ENCODE results near the gene NTRK1.
A peak's percentile ranks its signal among the peaks of the same experiment; 100 is the strongest.

The NTRK1 gene

DNA sequence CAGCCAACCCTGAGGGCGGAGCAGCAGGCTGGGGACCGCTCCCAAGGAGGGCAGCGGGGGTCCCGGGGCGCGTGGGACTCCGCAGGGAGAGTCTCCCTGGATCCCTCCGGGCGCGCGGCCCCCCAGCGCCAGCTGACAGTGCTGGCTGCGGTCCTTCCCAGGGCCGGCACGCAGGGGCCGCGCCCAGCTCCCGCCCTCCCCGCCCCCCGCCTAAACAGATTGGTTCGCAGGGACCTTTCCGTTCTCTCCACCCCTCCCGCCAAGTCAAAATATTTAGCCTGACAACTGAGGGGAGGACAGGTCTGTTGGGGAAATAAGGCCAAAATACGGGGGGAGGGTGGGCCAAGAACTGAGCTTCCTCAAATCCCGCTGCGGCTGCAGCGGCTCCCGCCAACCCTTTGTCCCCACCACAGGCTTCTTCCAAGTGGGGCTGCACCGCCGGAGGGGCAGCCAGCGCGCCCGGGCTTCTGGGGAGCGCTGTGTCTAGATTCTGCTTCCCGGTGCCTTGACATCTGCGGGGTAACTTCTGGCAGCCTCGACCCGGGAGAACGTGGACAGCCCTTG lies 1.6 kb upstream of the NTRK1 start, which contains the start of gene INSRR:
Gene INSRR (minus strand): TSS at position 159 of the 564 bp plus-strand sequence. CDS start 496 bp downstream, outside the sequence.
- no peak for DNase-seq

DNA sequence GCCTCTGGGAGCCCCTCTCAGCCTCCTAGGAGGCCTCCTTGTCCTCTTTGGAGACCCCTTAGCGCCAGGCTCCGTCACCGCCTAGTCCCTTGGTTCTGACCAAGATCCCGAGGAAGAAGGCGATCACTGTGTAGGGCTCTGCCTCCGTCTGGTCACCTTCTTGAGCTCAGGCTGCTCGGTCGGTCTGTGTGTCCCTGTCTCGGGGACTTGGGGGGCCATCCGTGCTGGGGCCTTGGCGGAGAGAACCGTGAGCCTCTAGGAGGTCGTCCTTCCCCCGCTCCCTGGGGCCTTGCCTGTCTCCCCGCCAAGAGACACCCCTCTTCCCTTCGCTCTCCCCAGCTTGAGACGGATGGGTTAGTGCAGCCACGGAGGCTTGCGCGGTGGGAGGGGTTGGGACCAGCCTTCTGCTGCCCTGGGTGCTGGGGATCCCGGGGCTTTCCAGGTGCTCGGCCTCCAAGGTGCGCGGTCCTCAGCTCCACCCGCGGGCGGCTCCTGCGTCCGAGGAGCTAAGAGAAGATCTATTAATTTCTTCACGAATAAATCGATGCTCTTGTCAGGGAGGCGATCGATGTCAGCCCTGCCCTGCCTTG lies 1.0 kb upstream of the NTRK1 start:
- DNase-seq = no peak

DNA sequence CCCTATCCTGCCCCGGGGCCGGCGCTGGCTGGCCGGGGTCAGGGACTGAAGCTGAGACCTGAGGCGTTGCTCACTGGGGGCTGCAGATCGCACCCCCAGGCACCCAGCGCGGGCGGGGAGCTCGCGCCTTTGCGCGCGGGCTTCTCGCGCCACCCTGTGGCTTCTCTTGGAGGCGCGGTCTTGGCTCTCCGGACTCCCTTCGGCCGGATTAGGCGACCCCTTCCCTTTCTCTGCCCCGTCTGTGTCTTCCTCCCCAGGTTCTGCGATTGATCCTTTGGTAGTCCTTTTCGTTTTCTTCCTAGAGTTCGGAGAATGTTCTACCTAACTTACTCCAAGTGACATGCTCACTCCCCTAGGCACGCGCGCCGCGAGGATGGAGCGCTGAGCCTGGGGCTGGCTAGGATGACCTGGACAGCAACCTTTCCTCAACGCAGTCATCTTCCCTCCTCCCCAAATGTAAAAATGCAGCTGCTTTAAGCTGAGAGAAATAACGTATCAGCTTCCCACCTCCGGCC lies 495 bp upstream of the NTRK1 start:
- DNase-seq = peak; percentile 42 to 44

DNA sequence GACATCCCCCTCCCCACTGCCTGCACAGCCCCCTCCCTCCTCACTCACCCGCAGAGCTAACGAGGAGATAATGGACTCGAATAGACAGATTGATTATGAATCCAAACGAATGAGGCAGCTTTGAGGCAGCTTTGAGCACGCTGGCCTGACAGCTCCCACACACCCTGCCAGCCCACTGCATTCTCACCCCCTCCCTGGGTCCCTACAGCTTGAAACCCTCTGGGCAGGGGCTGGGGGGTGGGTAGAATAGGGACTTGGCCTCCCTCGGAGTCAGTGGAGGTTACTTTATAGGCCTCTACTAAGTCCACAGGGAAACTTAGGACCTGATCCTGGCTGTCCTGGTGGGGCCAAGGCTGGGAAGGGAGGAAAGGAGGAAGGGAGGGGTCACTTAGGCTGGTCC lies 1.9 kb downstream of the NTRK1 start:
- DNase-seq = no peak

DNA sequence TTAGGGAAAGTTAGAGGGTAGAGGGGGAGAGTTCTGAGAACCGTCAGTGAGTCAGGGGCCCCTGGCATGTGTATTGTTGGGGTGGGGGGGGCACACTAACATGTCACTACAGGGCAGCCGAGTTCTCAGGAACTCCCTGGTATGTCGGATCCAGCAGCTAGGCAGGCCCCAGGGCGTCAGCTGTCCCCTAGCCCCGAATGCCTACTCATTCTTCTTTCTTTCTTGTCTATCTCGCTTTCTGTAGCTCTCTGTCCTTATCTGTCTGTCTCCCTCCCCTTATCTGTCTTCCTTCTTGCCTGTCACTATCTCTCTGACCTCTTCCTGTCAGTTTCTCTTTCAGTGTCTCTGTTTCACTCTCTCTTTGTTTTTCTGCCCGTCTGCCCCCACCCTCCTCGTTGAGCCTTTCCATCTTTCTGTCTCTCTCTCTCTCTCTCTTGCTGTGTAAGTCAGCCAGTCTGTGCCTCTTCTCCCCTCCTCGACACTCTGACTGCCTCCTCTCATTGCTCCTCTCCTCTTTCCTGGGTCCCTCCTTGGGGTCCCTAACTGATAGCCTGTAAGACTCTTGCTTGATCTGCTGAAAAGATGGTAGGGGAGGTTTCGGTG lies 2.4 kb downstream of the NTRK1 start:
- DNase-seq = no peak

DNA sequence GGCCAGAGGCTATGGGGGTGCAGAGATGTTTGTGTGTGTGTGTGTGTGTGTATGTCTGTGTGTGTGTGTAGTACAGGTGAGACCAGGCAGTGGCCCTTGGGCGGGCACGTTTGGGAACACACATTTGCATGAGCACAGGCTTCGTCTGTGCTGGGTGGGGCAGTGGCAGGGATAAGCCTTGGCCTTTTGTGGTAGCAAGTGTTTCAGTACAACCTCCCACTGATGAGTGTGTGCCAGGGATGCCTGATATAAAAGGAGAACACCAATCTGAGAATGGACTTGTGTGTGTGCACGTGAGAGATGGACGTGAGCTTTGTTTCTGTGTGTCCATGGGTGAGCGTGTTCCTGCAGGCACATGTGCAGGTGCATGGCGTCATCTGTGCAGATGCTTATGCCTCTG lies 3.0 kb downstream of the NTRK1 start:
- DNase-seq = no peak

DNA sequence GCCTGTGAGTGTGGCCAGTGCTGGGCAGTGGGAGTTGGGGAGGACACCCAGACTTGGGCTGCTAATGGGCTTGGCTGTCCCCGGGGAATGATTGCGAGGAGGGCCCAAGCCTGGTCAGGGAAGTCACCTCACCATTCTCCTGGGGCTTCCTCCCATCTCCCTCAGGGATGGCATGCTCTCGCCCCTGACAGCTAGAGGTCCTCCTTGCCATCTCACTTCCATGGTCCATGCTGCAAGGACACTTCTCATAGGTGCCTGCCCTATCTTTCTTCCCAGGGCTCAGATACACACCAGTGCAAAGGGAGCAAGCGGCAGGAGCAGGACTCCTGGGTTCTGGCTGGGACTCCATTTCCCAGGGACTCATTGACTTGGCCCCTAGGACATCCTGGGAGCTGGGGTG lies 4.1 kb downstream of the NTRK1 start:
- DNase-seq = no peak

DNA sequence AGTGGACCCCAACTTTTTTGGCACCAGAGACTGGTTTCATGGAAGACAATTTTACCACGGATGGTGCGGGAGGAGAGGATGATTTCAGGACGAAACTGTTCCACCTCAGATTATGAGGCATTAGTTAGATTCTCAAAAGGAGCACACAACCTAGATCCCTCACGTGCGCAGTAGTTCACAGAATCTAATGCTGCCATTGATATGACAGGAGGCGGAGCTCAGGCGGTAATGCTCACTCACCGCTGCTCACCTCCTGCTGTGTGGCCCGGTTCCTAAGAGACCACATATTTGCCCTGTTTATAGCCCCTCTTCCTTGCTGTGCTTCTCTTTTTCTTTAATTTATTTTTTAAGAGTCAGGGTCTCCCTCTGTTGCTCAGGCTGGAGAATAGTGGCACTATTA lies 4.6 kb downstream of the NTRK1 start:
- DNase-seq = no peak

DNA sequence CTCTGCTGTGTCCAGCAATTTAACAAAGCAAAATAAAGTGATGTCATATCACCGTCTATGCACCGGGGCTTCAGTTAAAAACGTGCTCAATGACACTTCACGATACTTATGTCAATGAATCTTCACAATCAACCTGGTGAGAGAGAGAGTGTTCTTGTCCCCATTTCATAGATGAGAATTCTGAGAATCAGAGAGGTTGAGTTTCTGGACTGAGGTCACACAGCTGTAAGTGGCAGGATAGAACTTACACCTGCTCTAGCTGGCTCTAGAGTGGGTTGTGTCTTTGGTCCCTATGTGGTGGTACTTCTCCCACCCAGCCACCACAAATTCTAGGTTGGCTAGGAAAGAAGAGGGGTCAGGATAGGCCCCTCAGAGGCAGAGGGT lies 5.2 kb downstream of the NTRK1 start:
- DNase-seq = no peak

DNA sequence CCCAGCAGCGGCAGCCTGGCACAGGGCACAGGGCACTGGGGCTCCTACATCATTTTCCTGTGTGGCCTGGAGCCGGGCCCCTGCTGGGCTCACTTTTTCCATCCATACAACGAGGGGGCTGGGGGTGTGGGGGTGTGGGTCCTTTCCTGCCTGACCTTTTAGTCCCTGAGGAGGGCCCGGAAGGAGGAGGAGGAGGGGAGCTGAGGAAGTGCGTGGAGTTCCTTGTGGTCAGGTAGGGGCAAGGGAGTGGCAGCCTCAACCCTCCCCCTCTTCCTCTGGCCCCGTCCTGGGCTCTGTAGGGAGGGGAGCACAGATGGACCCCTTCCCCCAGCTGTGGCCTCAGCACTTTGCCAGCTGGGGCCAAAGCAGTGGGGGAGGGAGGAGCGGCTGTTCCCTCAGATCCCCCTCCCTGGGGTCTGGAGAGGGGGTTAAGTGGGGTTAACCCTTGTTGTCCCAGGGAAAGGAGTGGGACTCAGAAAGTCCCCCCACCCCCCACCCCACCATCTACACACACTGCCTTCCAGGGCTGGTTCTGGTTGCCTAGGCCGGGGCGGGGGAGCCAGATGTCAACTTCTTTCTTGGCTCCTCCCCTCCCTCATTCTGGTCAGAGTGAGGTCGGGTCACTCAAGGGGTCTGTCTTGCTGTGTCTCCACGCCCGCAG lies 5.7 kb downstream of the NTRK1 start:
- no peak for DNase-seq

DNA sequence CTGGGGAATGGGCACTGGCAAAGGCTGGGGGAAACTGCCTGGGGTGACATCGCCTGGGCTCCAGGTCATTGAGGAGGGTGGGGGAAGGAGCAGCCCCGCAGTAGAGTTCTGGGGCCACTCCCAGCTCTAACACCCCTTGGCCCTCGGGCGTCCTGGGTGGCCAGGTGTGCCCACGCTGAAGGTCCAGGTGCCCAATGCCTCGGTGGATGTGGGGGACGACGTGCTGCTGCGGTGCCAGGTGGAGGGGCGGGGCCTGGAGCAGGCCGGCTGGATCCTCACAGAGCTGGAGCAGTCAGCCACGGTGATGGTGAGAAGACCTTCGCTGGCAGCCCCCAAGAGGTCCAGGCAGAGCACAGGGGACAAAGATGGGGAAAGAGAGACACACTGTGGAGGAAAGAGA lies 7.7 kb downstream of the NTRK1 start:
- no peak for DNase-seq

DNA sequence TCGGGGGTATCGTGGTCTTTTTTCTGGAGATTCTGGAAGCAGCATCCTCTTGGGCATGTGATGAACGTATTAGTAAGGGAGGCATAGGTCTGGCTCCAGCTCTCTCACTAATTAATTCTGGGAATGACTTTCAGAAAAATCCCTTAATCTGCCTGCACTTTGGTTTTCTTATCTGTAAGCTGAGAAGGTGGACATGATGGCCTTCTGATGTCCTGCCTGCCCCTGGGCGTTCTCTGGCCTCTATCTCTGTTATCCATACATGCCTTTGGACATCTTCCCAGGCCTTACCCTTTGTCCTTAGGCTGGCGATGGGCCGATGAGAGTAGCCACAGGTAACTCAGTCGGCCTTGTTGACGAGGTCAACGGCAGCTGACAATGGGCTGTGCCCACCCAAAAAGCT lies 8.8 kb downstream of the NTRK1 start:
- no peak for DNase-seq

DNA sequence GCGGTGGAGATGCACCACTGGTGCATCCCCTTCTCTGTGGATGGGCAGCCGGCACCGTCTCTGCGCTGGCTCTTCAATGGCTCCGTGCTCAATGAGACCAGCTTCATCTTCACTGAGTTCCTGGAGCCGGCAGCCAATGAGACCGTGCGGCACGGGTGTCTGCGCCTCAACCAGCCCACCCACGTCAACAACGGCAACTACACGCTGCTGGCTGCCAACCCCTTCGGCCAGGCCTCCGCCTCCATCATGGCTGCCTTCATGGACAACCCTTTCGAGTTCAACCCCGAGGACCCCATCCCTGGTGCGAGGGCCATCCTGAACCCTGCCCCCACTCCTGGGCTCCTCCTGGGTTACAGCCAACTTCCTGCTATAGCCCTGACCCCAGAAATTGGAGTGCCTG lies 13.0 kb downstream of the NTRK1 start:
- no peak for DNase-seq

DNA sequence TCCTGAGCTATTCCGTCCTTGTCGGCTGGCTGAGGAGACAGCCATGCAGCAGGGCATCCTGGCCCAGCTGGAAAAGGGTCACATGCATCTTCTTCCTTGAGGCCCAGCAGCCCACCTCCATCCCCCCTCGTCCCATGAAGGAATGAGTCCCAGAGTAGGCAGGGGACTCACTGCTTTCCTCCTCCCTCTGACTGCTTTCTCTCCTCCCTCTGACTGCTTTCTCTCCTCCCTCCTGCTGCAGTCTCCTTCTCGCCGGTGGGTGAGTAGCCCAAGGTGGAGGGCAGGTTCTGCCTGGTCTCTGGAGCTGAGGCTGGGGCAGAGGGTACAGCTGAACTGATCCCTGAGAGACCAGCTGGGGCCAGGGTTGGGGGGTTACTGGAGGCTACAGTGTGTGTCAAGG lies 13.5 kb downstream of the NTRK1 start:
- DNase-seq = no peak

DNA sequence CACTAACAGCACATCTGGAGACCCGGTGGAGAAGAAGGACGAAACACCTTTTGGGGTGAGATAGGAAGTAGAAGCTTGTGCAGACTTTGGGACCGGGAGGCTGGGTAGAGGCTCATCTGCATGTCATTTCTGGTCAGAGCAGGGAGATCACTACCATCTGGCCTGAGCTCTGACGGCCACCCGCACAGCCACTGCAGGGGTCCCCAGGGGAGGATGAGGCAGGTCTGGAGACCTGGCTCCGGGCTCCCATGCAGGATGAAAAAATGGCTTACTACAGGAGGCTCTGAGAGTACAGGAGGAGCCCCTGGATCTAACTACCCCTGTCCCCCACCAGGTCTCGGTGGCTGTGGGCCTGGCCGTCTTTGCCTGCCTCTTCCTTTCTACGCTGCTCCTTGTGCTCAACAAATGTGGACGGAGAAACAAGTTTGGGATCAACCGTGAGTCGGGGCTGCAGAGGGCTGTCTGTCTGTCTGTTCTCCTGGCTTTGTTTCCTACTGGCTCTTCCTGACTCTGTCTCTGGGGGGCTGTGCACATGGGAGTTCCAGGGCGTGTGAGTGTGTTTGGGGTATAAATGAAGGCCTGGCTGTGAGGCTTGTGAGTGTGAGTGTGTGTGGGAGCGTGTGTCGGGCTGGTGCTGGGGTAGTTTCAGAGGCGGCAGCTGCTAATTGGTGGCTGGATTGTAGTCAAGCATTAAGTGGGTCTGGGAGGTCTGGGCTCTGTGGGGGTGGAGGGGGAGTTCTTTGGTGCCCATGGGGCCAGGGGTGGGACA lies 14.1 kb downstream of the NTRK1 start:
- DNase-seq = no peak

DNA sequence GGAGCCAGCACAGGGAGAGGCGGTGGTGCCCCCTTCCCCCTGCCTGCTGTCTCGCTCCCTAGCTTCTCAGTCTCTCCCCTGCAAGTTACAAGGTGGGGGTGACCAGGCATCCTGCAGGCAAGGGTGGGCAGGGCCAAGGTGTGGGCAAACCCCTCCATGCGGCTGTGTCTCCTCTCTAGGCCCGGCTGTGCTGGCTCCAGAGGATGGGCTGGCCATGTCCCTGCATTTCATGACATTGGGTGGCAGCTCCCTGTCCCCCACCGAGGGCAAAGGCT lies 14.6 kb downstream of the NTRK1 start:
- DNase-seq = no peak

DNA sequence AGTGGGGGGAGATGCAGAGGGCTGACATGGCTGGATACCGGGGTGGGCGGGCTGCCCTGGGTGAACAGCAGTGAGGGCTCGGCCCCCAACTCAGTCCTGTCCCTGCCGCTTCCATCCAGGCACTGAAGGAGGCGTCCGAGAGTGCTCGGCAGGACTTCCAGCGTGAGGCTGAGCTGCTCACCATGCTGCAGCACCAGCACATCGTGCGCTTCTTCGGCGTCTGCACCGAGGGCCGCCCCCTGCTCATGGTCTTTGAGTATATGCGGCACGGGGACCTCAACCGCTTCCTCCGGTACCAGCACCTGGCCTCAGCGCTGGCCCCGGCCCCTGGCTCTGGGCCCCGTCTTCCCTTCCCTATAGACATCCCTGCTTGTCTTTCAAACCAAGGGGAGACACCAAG lies 15.6 kb downstream of the NTRK1 start:
- no peak for DNase-seq

DNA sequence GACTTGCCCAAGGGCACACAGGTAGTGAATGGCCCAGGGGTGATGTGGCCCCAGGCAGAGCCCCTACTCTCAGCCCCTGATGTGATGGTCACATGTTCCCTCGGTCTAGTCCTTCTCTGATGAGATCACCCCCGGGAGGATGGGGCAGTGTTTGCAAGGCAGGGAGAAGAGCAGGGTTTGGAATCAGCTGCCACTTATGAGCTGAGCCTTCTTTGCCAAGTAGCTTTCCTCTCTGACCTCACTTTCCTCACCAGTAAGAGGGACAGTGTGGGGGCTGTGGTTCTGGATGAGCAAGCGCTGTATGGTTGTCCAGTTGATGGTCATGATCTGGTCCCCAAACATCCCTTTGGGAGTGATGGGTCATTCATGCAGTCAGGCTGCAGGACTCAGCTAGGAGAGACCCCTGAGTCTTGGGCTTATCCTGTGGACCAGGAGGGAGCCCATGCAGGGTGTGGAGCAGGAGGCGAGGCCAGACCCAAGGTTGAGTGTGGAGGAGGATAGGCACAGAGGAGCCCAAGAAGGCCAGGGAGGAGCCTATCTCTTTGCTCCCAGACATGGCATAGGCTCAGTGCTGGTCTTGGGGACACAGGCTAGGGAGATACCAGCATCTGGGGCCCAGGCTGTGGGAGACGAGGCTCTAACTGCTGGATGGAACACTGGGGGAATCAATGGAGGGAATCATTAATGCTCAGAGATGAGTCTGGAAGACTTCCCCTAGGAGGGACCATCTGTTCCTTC lies 16.9 kb downstream of the NTRK1 start:
- no peak for DNase-seq

DNA sequence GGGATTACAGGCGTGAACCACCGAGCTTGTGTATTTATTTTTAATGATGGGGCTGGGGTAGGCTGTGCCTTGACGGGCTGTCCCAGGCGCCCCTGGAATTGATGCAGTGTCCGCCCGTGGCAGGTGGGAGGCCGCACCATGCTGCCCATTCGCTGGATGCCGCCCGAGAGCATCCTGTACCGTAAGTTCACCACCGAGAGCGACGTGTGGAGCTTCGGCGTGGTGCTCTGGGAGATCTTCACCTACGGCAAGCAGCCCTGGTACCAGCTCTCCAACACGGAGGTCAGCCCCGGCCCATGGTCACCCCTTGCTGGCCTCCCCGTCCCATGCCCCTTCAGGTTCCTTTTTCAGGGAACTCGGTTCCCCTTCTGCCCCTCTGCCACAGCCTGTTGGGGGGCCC lies 19.2 kb downstream of the NTRK1 start:
- DNase-seq = no peak

DNA sequence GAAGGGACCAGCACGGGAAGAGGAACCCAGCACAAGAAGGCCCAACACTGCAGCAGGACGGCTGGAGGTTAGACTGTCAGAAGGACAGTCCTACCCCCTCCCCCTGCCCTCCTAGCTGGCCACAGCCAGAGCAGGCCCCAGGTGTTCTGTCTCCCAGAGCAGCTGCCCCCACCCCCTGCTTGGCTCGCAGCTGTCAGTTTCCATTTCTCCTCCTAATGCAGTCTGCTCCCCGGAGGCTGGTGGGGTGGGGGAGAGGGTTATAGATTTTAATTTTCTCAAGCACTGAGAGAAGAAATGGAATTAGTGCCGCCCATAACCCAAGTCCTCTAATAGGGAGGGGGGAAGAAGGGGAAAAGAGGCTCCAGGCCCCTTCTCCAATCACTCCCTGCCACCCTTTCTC lies 19.8 kb downstream of the NTRK1 start:
- DNase-seq = no peak

DNA sequence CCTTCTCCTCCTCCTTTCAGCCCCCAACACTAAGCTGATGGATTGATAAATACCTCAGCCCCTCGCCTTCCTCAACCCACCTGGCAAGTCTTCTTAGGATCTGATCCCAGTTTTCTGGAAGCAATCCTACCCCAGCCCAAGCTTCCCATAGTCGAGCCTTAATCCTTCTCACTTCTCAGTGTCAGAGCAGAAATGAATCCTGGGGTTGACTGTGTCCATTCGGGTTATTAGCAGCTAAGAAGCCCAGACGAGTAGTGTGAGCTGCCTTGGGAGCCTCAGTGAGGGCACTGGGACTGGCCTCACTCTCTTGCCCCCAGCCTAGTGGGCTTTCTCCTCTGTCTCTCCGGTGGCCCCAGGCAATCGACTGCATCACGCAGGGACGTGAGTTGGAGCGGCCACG lies 20.4 kb downstream of the NTRK1 start:
- DNase-seq = no peak

DNA sequence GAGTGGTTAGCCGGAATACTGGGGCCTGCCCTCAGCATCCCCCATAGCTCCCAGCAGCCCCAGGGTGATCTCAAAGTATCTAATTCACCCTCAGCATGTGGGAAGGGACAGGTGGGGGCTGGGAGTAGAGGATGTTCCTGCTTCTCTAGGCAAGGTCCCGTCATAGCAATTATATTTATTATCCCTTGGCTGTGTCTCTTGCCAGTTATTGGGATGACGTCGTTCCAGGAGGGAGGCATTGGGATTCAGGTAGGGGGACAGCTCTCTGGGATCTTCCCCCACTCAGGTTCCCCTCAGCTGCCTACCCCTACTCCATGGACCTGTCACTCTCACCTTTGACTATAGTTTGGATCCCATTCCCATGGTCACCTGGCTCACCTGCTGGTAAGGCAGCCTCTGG lies 21.0 kb downstream of the NTRK1 start:
- DNase-seq = no peak

DNA sequence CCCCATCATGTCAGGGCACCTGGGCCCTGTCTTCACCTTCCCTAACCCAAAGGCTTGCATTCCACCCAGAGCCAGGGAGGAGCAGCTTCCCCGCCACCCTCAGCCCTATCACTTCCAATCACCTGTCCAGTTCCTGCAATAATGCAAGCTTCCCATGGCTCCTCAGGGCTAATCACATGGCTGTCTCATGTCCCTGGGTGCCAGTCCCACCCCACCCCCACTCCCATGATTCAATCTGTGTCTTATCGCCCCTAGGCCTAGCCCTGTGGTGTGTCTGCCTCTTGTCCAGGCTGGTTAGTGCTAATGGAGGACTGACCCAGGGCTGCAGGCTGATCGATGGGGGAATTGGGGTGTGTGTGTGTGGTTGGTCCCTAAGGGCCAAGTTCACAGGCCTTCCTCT lies 21.9 kb downstream of the NTRK1 start:
- no peak for DNase-seq

All from NCI-H2081 (cell line).